SU-DHL-6 (cell line): Measurements from ENCODE around the gene MBLAC1.

Experiments
- H2AFZ ChIP-seq: fragments of 200-600 bp; sonication (generic); 2 replicates; pipeline ENCODE4 v1.6.1; 2014; ENCODE audit warnings: low read depth, mild to moderate bottlenecking, moderate library complexity, mixed read lengths, antibody characterized with exemption, low read length; ENCODE audit not compliant: severe bottlenecking
- H3F3A ChIP-seq: fragments of 200-600 bp; shearing (Covaris generic); 2 replicates; pipeline ENCODE4 v1.6.0; 2016; ENCODE audit warnings: antibody characterized with exemption, mild to moderate bottlenecking; ENCODE audit not compliant: insufficient read depth
- H3K27ac ChIP-seq: fragments of 200-600 bp; sonication (generic); 2 replicates; pipeline ENCODE4 v1.5.1; 2016; ENCODE audit warnings: low read depth, mild to moderate bottlenecking, low read length, moderate library complexity, mixed read lengths
- H3K27me3 ChIP-seq: fragments of 200-600 bp; sonication (generic), shearing (Covaris generic); 2 replicates; pipeline ENCODE4 v1.6.0; 2014; ENCODE audit warnings: mild to moderate bottlenecking, low read length
- H3K36me3 ChIP-seq: fragments of 200-600 bp; sonication (generic); 2 replicates; pipeline ENCODE4 v1.6.1; 2014; ENCODE audit warnings: mild to moderate bottlenecking, low read length, mixed read lengths
- H3K4me2 ChIP-seq: fragments of 300-600, 200-600 bp; shearing (Covaris generic), sonication (generic); 2 replicates; pipeline ENCODE4 v1.6.0; 2014; ENCODE audit warnings: low read length, low read depth, mild to moderate bottlenecking; ENCODE audit not compliant: poor library complexity, severe bottlenecking
- H3K4me3 ChIP-seq: fragments of 200-600 bp; sonication (generic); 2 replicates; pipeline ENCODE4 v1.5.1; 2014; ENCODE audit warnings: antibody characterized with exemption, low read length, mild to moderate bottlenecking, mixed read lengths; ENCODE audit not compliant: insufficient read depth, poor library complexity, severe bottlenecking
- H3K79me2 ChIP-seq: fragments of 200-600 bp; sonication (generic); 2 replicates; pipeline ENCODE4 v1.6.1; 2014; ENCODE audit warnings: mild to moderate bottlenecking, low read length, moderate library complexity; ENCODE audit not compliant: insufficient read depth
- H3K9ac ChIP-seq: fragments of 200-600 bp; sonication (generic); 2 replicates; pipeline ENCODE4 v1.7.0; 2014; ENCODE audit warnings: mild to moderate bottlenecking, low read length
- H3K9me2 ChIP-seq: fragments of 200-600 bp; sonication (generic); replicated peaks from 2 replicates; pipeline ENCODE4 v1.6.1; 2014; ENCODE audit warnings: low read length; ENCODE audit not compliant: insufficient read depth
- H3K9me3 ChIP-seq: fragments of 200-600 bp; sonication (generic); 2 replicates; pipeline ENCODE4 v1.6.1; 2014; ENCODE audit warnings: low read length, mixed read lengths; ENCODE audit not compliant: insufficient read depth
- H4K20me1 ChIP-seq: fragments of 200-600 bp; sonication (generic); 2 replicates; pipeline ENCODE4 v1.6.1; 2014; ENCODE audit warnings: low read depth, mild to moderate bottlenecking, antibody characterized with exemption, low read length, moderate library complexity, mixed read lengths
- CTCF ChIP-seq: fragments of 200-600 bp; sonication (generic); IDR thresholded peaks from one replicate; pipeline ENCODE4 v1.5.1; 2017; ENCODE audit warnings: antibody characterized with exemption, mild to moderate bottlenecking, low read length, moderate library complexity; ENCODE audit not compliant: insufficient read depth, poor library complexity, severe bottlenecking
- EZH2phosphoT487 ChIP-seq: fragments of 200-600 bp; sonication (generic), shearing (Covaris generic); conservative IDR thresholded peaks from 2 replicates; pipeline ENCODE4 v1.6.1; 2018; ENCODE audit warnings: mild to moderate bottlenecking, antibody characterized with exemption, low read length, moderate library complexity, mixed read lengths

MBLAC1 gene

GRCh38 chr7:100107125-100107737, 19.5 kb upstream of the MBLAC1 start:
- Histone ChIP-seq H3K27ac (no peak overlapping the region), H3K9ac (no peak overlapping the region), H3K79me2 (no peaks in the 10 kb centered on the region), H3K27me3 (no peaks in the 10 kb centered on the region), H3K9me2 (no peaks in the 10 kb centered on the region), H4K20me1 (no peaks in the 10 kb centered on the region), H3K4me2 (no peak overlapping the region), H3K9me3 (no peaks in the 10 kb centered on the region), H3K4me3 (no peak overlapping the region), H2AFZ (no peak overlapping the region), H3F3A (peaks cover 5% of the 10 kb centered on the region; the same call in 1 of the 2 replicates), H3K36me3 (no peaks in the 10 kb centered on the region; the same call in 1 of the 2 replicates)
- TF ChIP-seq EZH2phosphoT487 = no peak
- no peak for TF ChIP-seq CTCF

GRCh38 chr7:100107890-100108289, 18.9 kb upstream of the MBLAC1 start:
- Histone ChIP-seq H2AFZ (no peak overlapping the region), H3K9ac (no peak overlapping the region), H3K36me3 (no peaks in the 10 kb centered on the region; the same call in 1 of the 2 replicates), H3K27me3 (no peaks in the 10 kb centered on the region), H3K4me2 (no peak overlapping the region), H4K20me1 (no peaks in the 10 kb centered on the region), H3K9me3 (no peaks in the 10 kb centered on the region), H3K27ac (no peak overlapping the region), H3K79me2 (no peaks in the 10 kb centered on the region), H3K4me3 (no peak overlapping the region), H3F3A (no peaks in the 10 kb centered on the region), H3K9me2 (no peaks in the 10 kb centered on the region)
- TF ChIP-seq EZH2phosphoT487 (no peak), CTCF (no peak)

DNA sequence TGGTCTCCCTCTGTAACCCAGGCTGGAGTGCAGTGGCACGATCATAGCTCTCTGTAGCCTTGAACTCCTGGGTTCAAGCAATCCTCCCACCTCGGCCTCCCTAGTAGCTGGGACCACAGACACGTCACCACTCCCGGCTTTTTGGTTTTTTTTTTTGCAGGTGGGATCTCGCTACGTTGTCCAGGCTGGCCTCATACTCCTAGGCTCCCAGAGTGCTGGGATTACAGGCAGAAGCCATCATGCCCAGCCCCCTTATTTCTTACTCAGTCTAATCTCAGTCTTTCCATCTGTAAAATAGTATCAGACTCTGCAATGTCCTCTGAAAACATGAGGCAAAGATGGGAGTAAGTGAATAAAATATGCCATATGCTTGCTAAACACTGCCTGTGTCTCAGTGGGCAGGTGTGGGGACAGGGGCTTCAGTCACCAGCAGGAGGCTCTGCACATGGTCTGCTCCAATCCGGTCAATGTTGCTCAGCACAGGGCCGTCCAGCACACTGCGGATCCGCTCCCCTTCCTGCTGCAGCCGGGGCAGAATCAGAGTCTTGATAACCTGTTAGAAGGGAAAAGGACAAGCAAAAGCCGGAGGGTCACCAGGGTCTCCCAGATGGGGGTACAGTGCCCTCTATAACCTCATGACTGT, 17.1 kb upstream of the MBLAC1 start:
- Histone ChIP-seq H3K9ac (no peak overlapping the region), H4K20me1 (no peaks in the 10 kb centered on the region), H2AFZ (no peak overlapping the region), H3K4me3 (no peak overlapping the region), H3K4me2 (no peak overlapping the region), H3K9me2 (no peaks in the 10 kb centered on the region), H3K9me3 (no peaks in the 10 kb centered on the region), H3K27ac (no peak overlapping the region), H3K27me3 (no peaks in the 10 kb centered on the region), H3K36me3 (no peaks in the 10 kb centered on the region; the same call in 1 of the 2 replicates), H3F3A (no peaks in the 10 kb centered on the region), H3K79me2 (no peaks in the 10 kb centered on the region)
- TF ChIP-seq CTCF = no peak
- no peak for TF ChIP-seq EZH2phosphoT487
